Smooth muscle cell (in vitro differentiated cells): Measurements from ENCODE around the gene ARL5C. TPM values are rescaled to one million over a fixed set of nuclear protein-coding genes. Genes with fewer than 3 reads are reported as not detected.
A peak's percentile ranks its signal among the peaks of the same experiment; 100 is the strongest.
"Not testable (repeated sequence)": the region's sequence is repeated elsewhere in the genome, so short reads cannot be mapped to it uniquely, and the experiment has no call there.

Source experiments
- DNase-seq: peaks from one replicate; lab custom pipeline; 2025; ENCODE audit not compliant: unreplicated experiment; lab: John Stamatoyannopoulos, UW
- H2AFZ ChIP-seq: fragments of 200-600 bp; sonication (generic); 2 replicates; pipeline ENCODE4 v1.6.0; 2016; ENCODE audit warnings: antibody characterized with exemption, low read depth, mild to moderate bottlenecking
- H3F3A ChIP-seq: fragments of 200-600 bp; sonication (generic); 2 replicates; pipeline ENCODE4 v1.6.0; 2017; ENCODE audit warnings: antibody characterized with exemption, low read depth
- H3K27ac ChIP-seq: fragments of 200-600 bp; sonication (generic); 2 replicates; pipeline ENCODE4 v1.5.1; 2016; ENCODE audit warnings: low read depth, mild to moderate bottlenecking
- H3K27me3 ChIP-seq: fragments of 200-600 bp; sonication (generic); 2 replicates; pipeline ENCODE4 v1.6.1; 2016; ENCODE audit warnings: low read depth, mild to moderate bottlenecking
- H3K36me3 ChIP-seq: fragments of 200-600 bp; sonication (generic); 2 replicates; pipeline ENCODE4 v1.5.1; 2016; ENCODE audit warnings: low read depth
- H3K4me1 ChIP-seq: fragments of 200-600 bp; sonication (generic); 2 replicates; pipeline ENCODE4 v1.5.1; 2016; ENCODE audit warnings: low read depth
- H3K4me2 ChIP-seq: fragments of 200-600 bp; sonication (generic); 2 replicates; pipeline ENCODE4 v1.6.0; 2016; ENCODE audit warnings: mild to moderate bottlenecking
- H3K4me3 ChIP-seq: fragments of 200-600 bp; sonication (generic); 2 replicates; pipeline ENCODE4 v1.5.1; 2016; ENCODE audit warnings: mild to moderate bottlenecking
- H3K79me2 ChIP-seq: fragments of 200-600 bp; sonication (generic); 2 replicates; pipeline ENCODE4 v1.6.0; 2016; ENCODE audit warnings: low read depth, mild to moderate bottlenecking
- H3K9ac ChIP-seq: fragments of 200-600 bp; sonication (generic); 2 replicates; pipeline ENCODE4 v1.6.0; 2016; ENCODE audit warnings: low read depth
- H3K9me3 ChIP-seq: fragments of 200-600 bp; sonication (generic); replicated peaks from 2 replicates; pipeline ENCODE4 v1.5.1; 2016; ENCODE audit warnings: low read depth
- H4K20me1 ChIP-seq: fragments of 200-600 bp; sonication (generic); 2 replicates; pipeline ENCODE4 v1.6.0; 2016; ENCODE audit warnings: low read depth
- WGBS: methylation state at CpG from one replicate; pipeline ENCODE4 v1.1.7; 2016; ENCODE audit warnings: low lambda C conversion rate; 5-methylcytosine and 5-hydroxymethylcytosine counted together
- polyA plus RNA-seq: library from polyadenylated mRNA; unstranded; fragments of >200 nt; fragmentation: Nextera tagmentation; extraction: Ambion mirVana; gene quantifications from 2 replicates; pipeline ENCODE4 v1.2.1, GENCODE V29; 2016
- total RNA-seq: library from RNA; depleted of rRNA; stranded (reverse); fragments of >200 nt; gene quantifications from 2 replicates; pipeline ENCODE4 v1.2.3, GENCODE V29; 2014
- TF ChIP-seq, protein P1 (sequence below): fragments of 200-600 bp; sonication (generic); IDR thresholded peaks from 2 replicates; pipeline ENCODE4 v1.5.1; 2017; ENCODE audit warnings: borderline replicate concordance, mild to moderate bottlenecking, antibody characterized with exemption; ENCODE audit not compliant: insufficient read depth, poor library complexity, severe bottlenecking

ARL5C gene
- total and polyA plus RNA-seq, 2 experiments from 2014 or later, result not detected

DNA sequence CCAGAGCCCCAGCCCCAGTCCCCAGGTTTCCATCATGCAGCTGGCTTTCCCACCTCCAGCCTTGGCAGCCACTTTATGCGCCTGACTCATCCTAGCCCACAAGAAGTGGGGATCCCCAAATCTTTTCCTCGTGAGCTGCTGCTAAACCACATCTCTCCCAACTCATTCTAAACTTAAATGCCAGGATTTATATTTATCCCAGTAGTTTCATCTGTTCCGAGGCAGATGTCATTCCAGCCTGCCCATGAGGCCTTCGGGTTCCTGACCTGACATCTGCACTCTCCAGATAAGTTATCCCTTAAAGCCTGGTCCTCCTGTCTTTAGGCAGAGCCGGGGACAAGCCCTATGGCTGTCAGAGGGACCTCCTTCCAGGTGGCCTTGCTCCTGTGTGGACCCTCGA lies 31.1 kb downstream of the ARL5C start:
- WGBS, result 45% methylated on average over 6 of the region's 6 CpGs
- H3K4me1 ChIP-seq, result peaks cover 4% of the 10 kb centered on the region
- peak overlapping the region; percentile 69 for H3K27ac ChIP-seq
- no peak overlapping the region for H3K9ac ChIP-seq
- no peak overlapping the region for H2AFZ ChIP-seq
- no peak overlapping the region for H3K4me3 ChIP-seq
- H4K20me1 ChIP-seq, result no peaks in the 10 kb centered on the region
- no peak for DNase-seq
- H3K79me2 ChIP-seq, result no peaks in the 10 kb centered on the region
- TF ChIP-seq, protein P1, sequence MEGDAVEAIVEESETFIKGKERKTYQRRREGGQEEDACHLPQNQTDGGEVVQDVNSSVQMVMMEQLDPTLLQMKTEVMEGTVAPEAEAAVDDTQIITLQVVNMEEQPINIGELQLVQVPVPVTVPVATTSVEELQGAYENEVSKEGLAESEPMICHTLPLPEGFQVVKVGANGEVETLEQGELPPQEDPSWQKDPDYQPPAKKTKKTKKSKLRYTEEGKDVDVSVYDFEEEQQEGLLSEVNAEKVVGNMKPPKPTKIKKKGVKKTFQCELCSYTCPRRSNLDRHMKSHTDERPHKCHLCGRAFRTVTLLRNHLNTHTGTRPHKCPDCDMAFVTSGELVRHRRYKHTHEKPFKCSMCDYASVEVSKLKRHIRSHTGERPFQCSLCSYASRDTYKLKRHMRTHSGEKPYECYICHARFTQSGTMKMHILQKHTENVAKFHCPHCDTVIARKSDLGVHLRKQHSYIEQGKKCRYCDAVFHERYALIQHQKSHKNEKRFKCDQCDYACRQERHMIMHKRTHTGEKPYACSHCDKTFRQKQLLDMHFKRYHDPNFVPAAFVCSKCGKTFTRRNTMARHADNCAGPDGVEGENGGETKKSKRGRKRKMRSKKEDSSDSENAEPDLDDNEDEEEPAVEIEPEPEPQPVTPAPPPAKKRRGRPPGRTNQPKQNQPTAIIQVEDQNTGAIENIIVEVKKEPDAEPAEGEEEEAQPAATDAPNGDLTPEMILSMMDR, result no peak
- no peaks in the 10 kb centered on the region for H3K36me3 ChIP-seq
- no peaks in the 10 kb centered on the region for H3K9me3 ChIP-seq
- H3K4me2 ChIP-seq, result peak overlapping the region; percentile 9
- peaks cover 4% of the 10 kb centered on the region for H3F3A ChIP-seq
- no peaks in the 10 kb centered on the region for H3K27me3 ChIP-seq

DNA sequence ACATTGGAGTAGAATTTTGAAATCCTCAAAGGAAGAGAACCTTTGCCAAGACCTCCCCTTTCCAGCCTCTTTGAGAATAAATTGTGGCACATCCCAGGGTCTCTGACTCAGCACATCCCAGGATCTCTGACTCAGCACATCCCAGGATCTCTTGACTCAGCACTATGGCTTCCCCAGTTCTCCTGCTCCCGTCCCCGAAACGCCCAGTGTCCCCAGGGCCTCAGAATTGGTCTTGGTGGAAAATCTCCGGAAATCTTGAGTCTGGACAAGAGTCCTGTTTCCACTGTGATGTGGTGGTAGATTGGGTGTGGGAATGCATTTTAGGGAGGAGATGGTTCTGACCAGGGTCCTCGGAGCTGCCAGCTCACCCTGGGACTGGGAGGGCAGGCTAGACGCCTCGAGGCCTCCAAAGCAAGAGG lies 33.8 kb downstream of the ARL5C start:
- Histone ChIP-seq H3K4me1 (no peaks in the 10 kb centered on the region), H3F3A (no peaks in the 10 kb centered on the region), H3K27ac (peak overlapping the region; percentile 62), H4K20me1 (no peaks in the 10 kb centered on the region), H2AFZ (no peak overlapping the region), H3K79me2 (no peaks in the 10 kb centered on the region), H3K36me3 (no peaks in the 10 kb centered on the region), H3K4me2 (no peak overlapping the region), H3K27me3 (no peaks in the 10 kb centered on the region), H3K9me3 (no peaks in the 10 kb centered on the region), H3K9ac (no peak overlapping the region), H3K4me3 (no peak overlapping the region)
- 52% methylated on average over 7 of the region's 7 CpGs for whole genome bisulfite sequencing
- TF ChIP-seq, protein P1, result no peak
- DNase-seq, result no peak

DNA sequence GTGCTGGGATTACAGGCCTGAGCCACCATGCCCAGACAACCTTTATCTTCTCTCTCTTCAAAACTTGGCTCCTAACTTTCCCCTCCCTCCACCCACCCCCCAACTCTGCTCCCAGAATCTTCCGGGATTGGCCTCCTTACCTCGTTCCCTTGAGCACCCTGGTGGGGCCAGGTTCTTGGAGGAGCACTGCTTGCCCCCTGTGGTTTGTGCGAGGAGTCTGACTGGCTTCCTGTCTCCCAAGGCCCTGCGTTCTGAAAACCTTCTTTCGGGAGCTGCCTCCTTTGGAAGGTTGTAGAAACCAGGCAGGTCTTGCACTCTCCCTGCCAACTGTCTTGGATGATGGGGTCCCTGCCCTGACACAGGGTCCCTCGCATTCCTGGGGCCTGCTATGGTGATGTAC lies 34.3 kb downstream of the ARL5C start:
- H3K27me3 ChIP-seq, result no peaks in the 10 kb centered on the region
- H3K4me3 ChIP-seq, result no peak overlapping the region
- no peaks in the 10 kb centered on the region for H3F3A ChIP-seq
- WGBS, result 83% methylated on average over 6 of the region's 6 CpGs
- H3K79me2 ChIP-seq, result no peaks in the 10 kb centered on the region
- no peaks in the 10 kb centered on the region for H3K9me3 ChIP-seq
- H3K27ac ChIP-seq, result peak overlapping the region; percentile 62
- DNase-seq, result no peak
- TF ChIP-seq, protein P1, result no peak
- no peak overlapping the region for H3K4me2 ChIP-seq
- H4K20me1 ChIP-seq, result no peaks in the 10 kb centered on the region
- H3K4me1 ChIP-seq, result no peaks in the 10 kb centered on the region
- H3K36me3 ChIP-seq, result no peaks in the 10 kb centered on the region
- no peak overlapping the region for H2AFZ ChIP-seq
- H3K9ac ChIP-seq, result no peak overlapping the region

DNA sequence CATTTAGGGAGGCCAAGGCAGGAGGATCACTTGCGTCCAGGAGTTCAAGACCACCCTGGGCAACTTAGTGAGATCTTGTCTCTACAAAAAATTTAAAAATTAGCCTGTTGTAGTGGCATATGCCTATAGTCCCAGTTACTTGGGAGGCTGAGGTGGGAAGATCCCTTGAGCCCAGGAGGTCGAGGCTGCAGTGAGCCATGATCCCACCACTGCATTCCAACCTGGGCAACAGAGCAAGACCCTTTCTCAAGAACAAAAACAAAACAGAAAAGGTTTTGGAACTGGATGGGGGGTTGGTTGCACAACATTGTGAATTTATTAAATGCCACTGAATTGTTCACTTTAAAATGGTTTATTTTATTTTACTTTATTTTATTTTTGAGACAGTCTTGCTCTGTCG lies 35.8 kb downstream of the ARL5C start:
- H3K27me3 ChIP-seq, result no peaks in the 10 kb centered on the region
- no peak overlapping the region for H3K4me2 ChIP-seq
- no peaks in the 10 kb centered on the region for H3K36me3 ChIP-seq
- WGBS, result 94% methylated on average over 3 of the region's 3 CpGs
- no peak overlapping the region for H2AFZ ChIP-seq
- no peak overlapping the region for H3K9ac ChIP-seq
- TF ChIP-seq, protein P1, result no peak
- H3F3A ChIP-seq, result no peaks in the 10 kb centered on the region
- H3K79me2 ChIP-seq, result no peaks in the 10 kb centered on the region
- H3K9me3 ChIP-seq, result no peaks in the 10 kb centered on the region
- no peaks in the 10 kb centered on the region for H4K20me1 ChIP-seq
- no peak overlapping the region for H3K27ac ChIP-seq
- no peak for DNase-seq
- H3K4me3 ChIP-seq, result no peak overlapping the region
- no peaks in the 10 kb centered on the region for H3K4me1 ChIP-seq

DNA sequence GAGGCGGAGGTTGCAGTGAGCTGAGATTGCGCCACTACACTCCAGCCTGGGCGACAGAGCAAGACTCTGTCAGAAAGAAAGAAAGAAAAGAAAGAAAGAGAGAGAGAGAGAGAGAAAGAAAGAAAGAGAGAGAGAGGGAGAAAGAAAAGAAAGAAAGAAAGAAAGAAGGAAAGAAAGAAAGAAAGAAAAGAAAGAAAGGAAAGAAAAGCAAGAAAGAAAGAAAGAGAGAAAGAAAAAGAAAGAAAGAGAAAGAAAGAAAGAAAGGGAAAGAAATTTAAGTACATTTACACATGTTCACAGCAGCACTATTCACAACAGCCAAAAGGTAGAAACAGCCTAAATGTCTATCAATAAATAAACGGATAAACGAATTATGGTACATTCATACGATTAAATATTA lies 36.4 kb downstream of the ARL5C start:
- H3K9me3 ChIP-seq, DNase-seq, H3K79me2 ChIP-seq, H3F3A ChIP-seq, H3K4me3 ChIP-seq, H3K27me3 ChIP-seq, H3K36me3 ChIP-seq, H3K4me1 ChIP-seq, H3K4me2 ChIP-seq, H3K9ac ChIP-seq, H3K27ac ChIP-seq, H4K20me1 ChIP-seq, H2AFZ ChIP-seq: not testable (repeated sequence)
- WGBS, result 83% methylated on average over 6 of the region's 6 CpGs
